Thoracic aorta (tissue), 2 donors: ENCODE measurements around the gene TXNRD2. TPM values are rescaled to one million over a fixed set of nuclear protein-coding genes. Genes with fewer than 3 reads are reported as not detected.
"Not testable (repeated sequence)": the region's sequence is repeated elsewhere in the genome, so short reads cannot be mapped to it uniquely, and the experiment has no call there.

Source experiments
- ATAC-seq: fragments of 150-250 bp; one replicate; pipeline ENCODE4 v1.8.0; 2017; ENCODE audit warnings: low read depth; ENCODE audit not compliant: insufficient number of reproducible peaks, low FRiP score
- DNase-seq: peaks from one replicate; pipeline ENCODE4 v3.0.0-alpha.2; 2020; ENCODE audit warnings: low spot score
- H3K27ac ChIP-seq, 2 donors: fragments of 200-600 bp; sonication (generic); 1 replicate in 1 of 2; 2 replicates in 1 of 2; pipeline ENCODE4 v1.5.1; 2016; ENCODE audit warnings: mild to moderate bottlenecking in 2 of 2, moderate library complexity in 2 of 2
- H3K27me3 ChIP-seq: fragments of 200-600 bp; sonication (generic); replicated peaks from 2 replicates; pipeline ENCODE4 v1.6.0; 2016; ENCODE audit warnings: mild to moderate bottlenecking; ENCODE audit not compliant: insufficient read depth
- H3K36me3 ChIP-seq: fragments of 200-600 bp; sonication (generic); one replicate; pipeline ENCODE4 v1.5.1; 2016
- H3K4me1 ChIP-seq, 2 donors: fragments of 200-600 bp; sonication (generic); 1 replicate in 1 of 2; 2 replicates in 1 of 2; pipeline versions ENCODE4 v1.5.1 to v1.6.0; 2016; ENCODE audit warnings: low read depth in 2 of 2, mild to moderate bottlenecking in 1 of 2; ENCODE audit not compliant: control insufficient read depth in 1 of 2
- H3K4me3 ChIP-seq: fragments of 200-600 bp; sonication (generic); 2 replicates; pipeline ENCODE4 v1.5.1; 2016; ENCODE audit warnings: mild to moderate bottlenecking
- H3K9me3 ChIP-seq: fragments of 200-600 bp; sonication (generic); 2 replicates; pipeline ENCODE4 v1.5.1; 2016
- CTCF ChIP-seq: fragments of 200-600 bp; sonication (generic); IDR thresholded peaks from one replicate; pipeline ENCODE4 v1.5.1; 2019; ENCODE audit warnings: antibody characterized with exemption
- total RNA-seq, 2 donors: library from RNA; depleted of rRNA; stranded (reverse); fragments of >200 nt; gene quantifications; one replicate each; pipeline versions ENCODE4 v1.1.0 to v1.2.3, GENCODE V29; 2016

TXNRD2 gene
- total RNA-seq, 2 donors from 2014 or later = 27.4 to 37.6 TPM

GRCh38 chr22:19928207-19928606 lies 13.4 kb downstream of the TXNRD2 start:
- no peaks in the 10 kb centered on the region for H3K9me3 ChIP-seq
- no peak for TF ChIP-seq CTCF
- ATAC-seq = no peak
- no peak for DNase-seq
- no peaks in the 10 kb centered on the region for H3K36me3 ChIP-seq
- no peak overlapping the region for H3K27ac ChIP-seq
- H3K4me3 ChIP-seq = no peak overlapping the region
- H3K27me3 ChIP-seq = no peaks in the 10 kb centered on the region
- H3K4me1 ChIP-seq = no peaks in the 10 kb centered on the region

GRCh38 chr22:19927696-19928095 lies 13.9 kb downstream of the TXNRD2 start:
- TF ChIP-seq CTCF = no peak
- H3K27ac ChIP-seq = no peak overlapping the region
- H3K27me3 ChIP-seq = no peaks in the 10 kb centered on the region
- no peak overlapping the region for H3K4me3 ChIP-seq
- H3K4me1 ChIP-seq = no peaks in the 10 kb centered on the region
- ATAC-seq = no peak
- H3K36me3 ChIP-seq = no peaks in the 10 kb centered on the region
- no peaks in the 10 kb centered on the region for H3K9me3 ChIP-seq
- no peak for DNase-seq

- not testable (repeated sequence) for H3K4me1 ChIP-seq, DNase-seq, H3K36me3 ChIP-seq, ATAC-seq, H3K4me3 ChIP-seq, H3K27ac ChIP-seq, H3K27me3 ChIP-seq, H3K9me3 ChIP-seq
Measured at GRCh38 chr22:19926028-19926427, 15.6 kb downstream of the TXNRD2 start.

GRCh38 chr22:19923914-19924513 lies 17.6 kb downstream of the TXNRD2 start:
- no peak for ATAC-seq
- Histone ChIP-seq H3K27me3 (no peaks in the 10 kb centered on the region), H3K27ac (no peak overlapping the region), H3K9me3 (no peaks in the 10 kb centered on the region), H3K4me1 (no peaks in the 10 kb centered on the region), H3K36me3 (no peaks in the 10 kb centered on the region), H3K4me3 (no peak overlapping the region)
- no peak for TF ChIP-seq CTCF
- no peak for DNase-seq

- Histone ChIP-seq H3K27ac (no peak overlapping the region), H3K4me3 (no peak overlapping the region), H3K27me3 (no peaks in the 10 kb centered on the region), H3K9me3 (no peaks in the 10 kb centered on the region), H3K4me1 (no peaks in the 10 kb centered on the region), H3K36me3 (peaks cover 10% of the 10 kb centered on the region)
- ATAC-seq (no peak), DNase-seq (no peak)
- TF ChIP-seq CTCF = no peak
Measured at GRCh38 chr22:19921544-19922081, 20.0 kb downstream of the TXNRD2 start.
